NCI-H460 (cell line): ENCODE results near the gene CD164. TPM values are rescaled to one million over a fixed set of nuclear protein-coding genes. Genes with fewer than 3 reads are reported as not detected.

Experiments used
- total RNA-seq: library from RNA; depleted of rRNA; stranded (reverse); fragments of >200 nt; shearing (Covaris generic); gene quantifications from 2 replicates; pipeline ENCODE4 v1.2.3, GENCODE V29; 2014; rRNA removed

The CD164 gene
- total RNA-seq, 1 experiment from 2014 or later: 98.5 TPM

Other genes starting within 250 kb of the CD164 start
- gene PPIL6, start 58.2 kb upstream of the CD164 start, total RNA-seq: 1.8 and 2.4 TPM in 2 replicates
- 10.7 and 11.2 TPM in 2 replicates for gene SMPD2, start 58.3 kb upstream of the CD164 start, total RNA-seq
- 9.3 and 13.1 TPM in 2 replicates for gene MICAL1, start 73.3 kb upstream of the CD164 start, total RNA-seq
- 7.7 and 9.6 TPM in 2 replicates for gene ZBTB24, start 100.8 kb upstream of the CD164 start, total RNA-seq